Astrocyte of the hippocampus (primary cell): ENCODE data around the gene DLEU7.

ENCODE experiments used
- DNase-seq: peaks from one replicate; pipeline ENCODE4 v3.0.0; 2011; ENCODE audit warnings: low read depth, low spot score

Gene DLEU7

GRCh38 chr13:50793026-50793425 lies 50.5 kb downstream of the DLEU7 start:
- no peak for DNase-seq

DNA sequence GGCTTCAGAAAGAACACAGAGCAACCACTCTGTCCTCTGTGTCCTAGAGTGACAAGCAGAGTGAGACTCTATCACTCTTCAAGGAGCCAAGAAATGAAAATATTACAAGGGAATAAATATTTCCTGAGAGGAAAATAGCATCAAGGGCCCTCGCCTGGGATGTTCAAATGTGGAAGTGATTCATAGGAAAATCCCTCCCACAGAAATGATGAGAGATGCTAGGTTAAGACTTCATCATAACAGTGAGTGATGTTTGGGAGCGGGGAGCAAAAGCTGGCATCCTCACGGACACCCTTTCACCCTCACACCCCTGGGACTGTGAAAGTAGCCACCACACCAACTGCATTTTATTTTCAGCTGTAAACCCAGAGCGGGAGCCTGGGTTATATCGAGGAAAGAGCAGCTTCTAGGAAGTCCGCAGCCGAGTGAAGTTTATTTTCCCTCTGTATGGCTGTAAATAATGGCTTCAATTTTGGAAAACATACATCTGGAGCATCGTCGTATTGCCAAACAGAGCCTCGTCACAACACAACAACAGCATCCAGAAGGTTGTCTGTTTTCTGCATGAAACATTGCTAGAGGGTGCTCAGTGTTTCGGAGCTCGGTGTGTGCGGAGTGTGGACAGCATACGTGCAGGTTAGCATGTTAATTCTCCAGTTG lies 54.8 kb downstream of the DLEU7 start:
- no peak for DNase-seq

DNA sequence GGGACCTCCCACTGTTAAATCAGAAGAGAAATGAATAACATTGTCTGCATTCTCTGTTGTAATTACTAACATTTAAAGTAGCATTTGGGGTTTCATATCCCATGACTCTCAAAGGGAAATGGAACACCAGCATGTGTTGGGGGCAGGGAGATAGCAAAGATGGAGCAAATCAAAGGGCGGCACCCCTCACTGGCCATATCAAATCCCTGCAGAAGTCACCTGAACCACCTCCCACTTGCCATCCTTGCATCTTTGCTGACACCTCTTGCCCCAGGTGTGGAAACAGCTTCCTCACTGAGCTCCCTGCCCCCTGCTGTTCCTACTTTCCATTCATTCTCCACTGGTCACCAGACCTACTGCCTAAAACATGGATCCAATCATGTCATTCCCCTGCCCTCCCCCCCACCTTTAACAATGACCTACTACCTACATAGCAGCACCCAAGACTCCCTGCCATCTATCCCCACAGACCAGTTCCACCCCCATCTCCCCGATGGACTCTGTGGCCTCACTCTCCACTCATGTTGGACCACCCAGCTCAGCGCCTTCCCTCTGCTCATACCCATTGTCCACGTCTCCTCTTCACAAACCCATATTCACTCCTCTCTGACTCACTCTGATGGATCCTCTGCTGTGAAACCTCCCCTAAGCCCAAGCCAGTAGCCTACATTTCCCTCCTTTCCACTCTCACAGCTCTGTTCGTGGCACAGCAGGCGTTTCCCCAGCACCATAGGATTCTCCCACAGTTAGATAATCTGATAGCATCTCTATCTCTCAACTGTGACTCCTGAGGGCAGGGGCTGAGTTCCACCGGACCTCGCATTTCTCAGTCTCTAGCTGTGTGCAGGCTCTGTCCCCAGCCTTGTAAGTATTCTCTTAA lies 55.9 kb downstream of the DLEU7 start:
- DNase-seq: no peak

GRCh38 chr13:50783717-50784290 lies 59.7 kb downstream of the DLEU7 start:
- DNase-seq: no peak

- no peak for DNase-seq
Measured at GRCh38 chr13:50783066-50783465, 60.4 kb downstream of the DLEU7 start.

DNA sequence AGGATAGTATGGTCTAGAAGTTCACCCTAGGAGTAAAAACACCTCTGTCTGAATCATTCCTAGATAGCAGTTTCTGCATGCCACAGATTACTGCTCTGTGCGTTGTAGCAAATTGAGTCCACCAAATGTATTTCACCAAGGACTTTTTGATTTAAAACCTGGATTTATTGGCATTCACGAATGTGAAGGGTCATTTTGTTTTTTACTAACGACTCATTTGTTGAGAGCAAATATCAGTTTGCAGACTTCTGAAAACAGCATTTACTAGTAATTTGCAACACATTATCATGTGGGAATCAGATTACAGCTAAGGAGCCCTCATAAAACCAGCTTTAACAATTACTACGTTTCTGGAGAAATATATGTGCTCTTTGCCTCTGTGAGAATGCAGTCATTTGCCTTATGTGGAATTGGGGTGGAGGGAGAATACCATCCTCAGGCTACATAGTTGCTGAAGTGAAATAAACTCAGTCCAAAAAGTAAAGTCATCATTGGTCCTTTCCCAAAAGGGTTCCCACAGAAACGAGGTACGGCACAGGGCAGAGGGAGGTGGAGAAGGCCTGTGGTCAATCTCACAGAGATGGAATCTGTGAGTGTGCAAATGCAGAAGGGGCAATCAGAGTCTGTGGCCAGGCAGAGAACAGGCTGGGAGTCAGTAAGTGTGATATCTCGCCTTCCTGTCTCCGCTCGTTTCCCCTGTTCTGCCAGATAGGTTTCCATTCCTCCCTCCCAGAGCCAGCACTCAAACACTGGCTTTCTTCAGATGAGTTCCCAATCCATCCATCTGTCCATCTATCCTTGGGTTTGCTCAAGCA lies 63.1 kb downstream of the DLEU7 start:
- DNase-seq: peak; percentile 33

GRCh38 chr13:50779443-50780200 lies 63.9 kb downstream of the DLEU7 start:
- DNase-seq: no peak
